Kidney capillary endothelial cell (primary cell): Measurements from ENCODE around the gene POT1.
"Not testable (repeated sequence)": the region's sequence is repeated elsewhere in the genome, so short reads cannot be mapped to it uniquely, and the experiment has no call there.

Source experiments
- DNase-seq: peaks from one replicate; pipeline ENCODE4 v3.0.0-alpha.2; 2018; ENCODE audit warnings: low spot score

The POT1 gene, protein sequence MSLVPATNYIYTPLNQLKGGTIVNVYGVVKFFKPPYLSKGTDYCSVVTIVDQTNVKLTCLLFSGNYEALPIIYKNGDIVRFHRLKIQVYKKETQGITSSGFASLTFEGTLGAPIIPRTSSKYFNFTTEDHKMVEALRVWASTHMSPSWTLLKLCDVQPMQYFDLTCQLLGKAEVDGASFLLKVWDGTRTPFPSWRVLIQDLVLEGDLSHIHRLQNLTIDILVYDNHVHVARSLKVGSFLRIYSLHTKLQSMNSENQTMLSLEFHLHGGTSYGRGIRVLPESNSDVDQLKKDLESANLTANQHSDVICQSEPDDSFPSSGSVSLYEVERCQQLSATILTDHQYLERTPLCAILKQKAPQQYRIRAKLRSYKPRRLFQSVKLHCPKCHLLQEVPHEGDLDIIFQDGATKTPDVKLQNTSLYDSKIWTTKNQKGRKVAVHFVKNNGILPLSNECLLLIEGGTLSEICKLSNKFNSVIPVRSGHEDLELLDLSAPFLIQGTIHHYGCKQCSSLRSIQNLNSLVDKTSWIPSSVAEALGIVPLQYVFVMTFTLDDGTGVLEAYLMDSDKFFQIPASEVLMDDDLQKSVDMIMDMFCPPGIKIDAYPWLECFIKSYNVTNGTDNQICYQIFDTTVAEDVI

DNA sequence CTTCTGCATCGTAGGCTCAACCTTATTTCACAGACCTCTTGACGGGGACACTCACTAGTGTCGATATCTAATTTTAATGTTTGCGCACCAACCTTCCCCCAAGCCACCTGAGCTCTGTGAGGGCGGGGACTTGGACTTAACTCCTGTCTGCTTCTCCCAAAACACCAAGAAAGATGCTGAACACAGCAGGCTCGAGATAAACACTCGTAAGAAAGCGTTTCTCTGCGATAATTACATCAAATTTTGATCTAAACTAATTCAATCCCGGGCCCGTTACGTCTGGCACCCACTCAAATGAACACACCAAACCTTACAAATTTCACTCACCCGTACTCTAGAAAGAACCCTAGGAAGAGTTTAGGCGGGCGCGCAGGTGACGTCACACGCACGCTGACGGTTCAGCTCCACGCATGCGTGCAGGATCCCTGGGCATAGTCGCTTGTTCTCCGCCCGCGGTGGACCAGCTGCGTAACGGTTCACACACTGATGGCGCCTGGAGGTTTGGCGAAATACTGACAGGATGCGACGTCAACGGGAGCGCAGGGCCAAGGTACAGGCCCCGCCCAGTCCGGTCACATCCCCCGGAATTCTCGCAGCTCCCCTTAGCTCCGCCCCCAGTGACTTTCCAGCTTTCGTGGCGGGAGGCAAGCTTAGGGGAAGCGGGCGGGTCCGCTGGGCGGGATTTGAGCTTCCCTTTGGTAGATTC lies at the start of gene POT1:
TSS of gene POT1 (minus strand) at position 359 of the 706 bp plus-strand sequence. CDS start 32,652 bp downstream, outside the sequence.
- DNase-seq, result peak; percentile 98

DNA sequence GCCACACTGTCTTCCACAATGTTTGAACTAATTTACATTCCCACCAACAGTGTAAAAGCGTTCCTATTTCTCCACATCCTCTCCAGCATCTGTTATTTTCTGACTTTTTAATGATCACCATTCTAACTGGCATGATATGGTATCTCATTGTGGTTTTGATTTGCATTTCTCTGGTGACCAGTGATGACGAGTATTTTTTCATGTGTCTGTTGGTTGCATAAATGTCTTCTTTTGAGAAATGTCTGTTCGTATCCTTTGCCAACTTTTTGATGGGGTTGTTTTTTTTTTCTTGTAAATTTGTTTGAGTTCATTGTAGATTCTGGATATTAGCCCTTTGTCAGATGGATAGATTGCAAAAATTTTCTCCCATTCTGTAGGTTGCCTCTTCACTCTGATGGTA lies 45.5 kb upstream of the POT1 start:
- not testable (repeated sequence) for DNase-seq

DNA sequence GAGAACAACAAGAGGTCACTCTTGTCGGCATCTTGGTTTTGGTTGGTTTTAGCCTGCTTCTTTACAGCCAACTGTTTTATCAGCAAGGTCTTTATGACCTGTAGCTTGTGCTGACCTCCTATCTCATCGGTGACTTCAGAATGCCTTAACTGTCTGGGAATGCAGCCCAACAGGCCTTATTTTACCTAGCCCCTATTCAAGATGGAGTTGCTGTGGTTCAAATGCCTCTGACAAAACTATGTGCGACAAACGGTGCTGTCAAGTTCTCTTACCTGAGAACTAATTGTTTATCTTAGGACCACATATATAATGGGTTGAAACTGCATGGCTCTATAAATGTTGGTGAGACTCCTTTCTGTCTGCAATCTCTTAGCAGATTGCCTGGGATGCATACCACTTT lies 35.9 kb upstream of the POT1 start:
- DNase-seq, result no peak

DNA sequence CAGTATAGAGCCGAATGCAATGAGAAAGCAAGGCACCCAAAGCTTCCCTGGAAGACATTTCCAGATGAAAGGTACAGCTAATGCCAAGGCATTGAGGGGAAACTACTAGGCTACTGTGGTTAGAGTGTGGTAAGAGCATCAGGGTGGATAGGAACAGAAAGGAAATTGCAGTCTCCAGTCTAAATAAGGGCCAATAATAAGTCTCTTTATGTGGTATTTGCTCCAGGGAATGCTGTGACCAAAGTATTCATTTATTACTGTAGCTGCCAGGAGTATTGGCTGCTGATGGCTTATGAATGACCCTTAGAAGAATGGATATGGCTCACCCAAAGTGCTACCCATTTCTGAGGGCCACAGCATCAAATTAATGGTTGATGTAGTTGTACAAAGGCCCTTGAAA lies 30.1 kb upstream of the POT1 start:
- no peak for DNase-seq

DNA sequence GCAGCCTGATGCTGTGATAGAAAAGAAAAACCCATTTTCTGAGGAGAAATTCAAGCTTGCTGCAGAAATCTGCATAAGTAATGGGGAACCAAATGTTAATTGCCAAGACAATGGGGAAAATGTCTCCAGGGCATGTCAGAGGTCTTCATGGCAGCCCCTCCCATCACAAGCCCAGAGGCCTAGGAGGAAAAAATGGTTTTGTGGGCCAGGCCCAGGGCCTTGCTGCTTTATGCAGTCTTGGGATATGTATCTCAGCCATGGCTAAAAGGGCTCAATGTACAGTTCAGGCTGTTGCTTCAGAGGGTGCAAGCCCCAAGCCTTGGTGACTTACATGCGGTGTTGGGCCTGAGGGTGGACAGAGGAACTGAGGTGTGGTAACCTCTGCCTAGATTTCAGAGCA lies 28.3 kb upstream of the POT1 start:
- DNase-seq, result not testable (repeated sequence)

DNA sequence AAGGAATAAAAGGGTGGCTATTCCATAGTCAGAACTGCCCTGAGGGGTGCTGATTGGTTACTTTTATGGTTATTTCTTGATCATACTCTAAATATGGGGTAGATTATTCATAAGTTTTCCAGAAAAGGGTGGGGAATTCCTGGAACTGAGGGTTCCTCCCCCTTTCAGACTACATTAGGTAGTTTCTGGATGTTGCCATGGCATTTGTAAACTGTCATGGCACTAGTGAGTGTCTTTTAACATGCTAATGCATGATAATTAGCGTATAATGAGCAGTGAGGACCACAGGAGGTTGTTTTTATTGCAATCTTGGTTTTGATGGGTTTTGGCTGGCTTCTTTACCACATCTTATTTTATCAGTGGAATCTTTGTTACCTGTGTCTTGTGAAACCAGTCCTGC lies 26.5 kb upstream of the POT1 start:
- no peak for DNase-seq

DNA sequence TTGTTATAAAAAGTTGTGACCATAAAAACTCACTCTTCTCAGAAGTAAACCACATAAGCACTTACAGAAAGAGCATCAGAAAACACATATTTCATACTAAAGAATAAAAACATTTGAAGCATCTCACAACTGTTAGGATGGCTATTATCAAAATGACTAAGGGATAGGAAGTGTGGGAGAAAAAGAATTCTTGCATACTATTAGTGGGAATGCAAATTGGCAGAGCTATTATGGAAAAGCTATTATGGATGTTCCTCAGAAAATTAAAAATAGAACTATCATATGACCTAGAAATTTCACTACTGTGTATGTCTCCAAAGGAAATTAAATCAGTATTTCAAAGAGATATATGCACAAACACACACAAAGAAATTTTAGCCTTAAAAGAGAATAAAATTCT lies 25.2 kb upstream of the POT1 start:
- DNase-seq, result no peak

DNA sequence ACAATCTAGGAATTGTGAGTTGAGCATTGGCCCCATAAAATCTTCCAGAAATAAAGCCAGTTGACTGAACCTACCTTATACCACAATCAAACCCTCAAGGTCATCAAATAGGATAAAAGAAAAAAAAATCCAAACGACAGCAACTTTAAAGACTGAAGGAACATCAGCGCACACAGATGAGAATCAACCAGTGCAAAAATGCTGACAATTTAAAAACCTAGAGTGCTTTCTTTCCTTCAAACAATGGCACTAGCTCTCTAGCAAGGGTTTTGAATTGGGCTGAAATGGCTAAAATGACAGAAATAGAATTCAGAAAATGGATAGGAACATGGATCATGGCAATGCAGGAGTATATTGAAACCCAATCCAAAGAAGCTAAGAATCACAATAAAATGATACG lies 16.1 kb upstream of the POT1 start:
- no peak for DNase-seq

DNA sequence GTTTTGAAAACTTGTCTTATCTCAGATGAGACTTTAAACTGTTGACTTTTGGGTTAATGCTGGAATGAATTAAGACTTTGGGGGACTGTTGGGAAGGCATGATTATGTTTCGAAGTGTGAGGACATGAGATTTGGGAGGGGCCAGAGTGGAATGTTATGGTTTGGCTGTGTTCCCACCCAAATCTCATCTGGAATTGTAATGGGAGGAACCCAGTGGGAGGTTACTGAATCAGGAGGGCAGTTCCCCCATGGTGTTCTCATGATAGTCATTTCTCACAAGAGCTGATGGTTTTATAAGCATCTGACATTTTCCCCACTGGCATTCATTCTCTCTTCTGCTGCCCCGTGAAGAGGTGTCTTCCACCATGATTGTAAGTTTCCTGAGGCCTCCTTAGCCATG lies 13.8 kb upstream of the POT1 start:
- no peak for DNase-seq

DNA sequence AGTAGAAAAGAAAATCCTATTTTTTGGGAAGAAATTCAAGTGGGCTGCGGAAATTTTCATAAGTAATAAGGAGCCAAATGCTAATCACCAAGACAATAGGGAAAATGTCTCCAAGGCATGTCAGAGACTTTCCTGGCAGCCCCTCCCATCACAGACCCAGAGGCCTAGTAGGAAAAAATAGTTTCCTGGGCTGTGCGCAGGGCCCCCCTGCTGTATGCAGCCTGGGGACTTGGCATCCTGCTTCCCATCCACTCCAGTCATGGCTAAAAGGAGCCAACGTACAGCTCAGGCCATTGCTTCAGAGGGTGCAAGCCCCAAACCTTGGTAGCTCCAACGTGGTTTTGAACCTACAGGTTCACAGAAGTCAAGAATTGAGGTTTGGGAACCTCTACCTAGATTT lies 12.8 kb upstream of the POT1 start:
- no peak for DNase-seq

DNA sequence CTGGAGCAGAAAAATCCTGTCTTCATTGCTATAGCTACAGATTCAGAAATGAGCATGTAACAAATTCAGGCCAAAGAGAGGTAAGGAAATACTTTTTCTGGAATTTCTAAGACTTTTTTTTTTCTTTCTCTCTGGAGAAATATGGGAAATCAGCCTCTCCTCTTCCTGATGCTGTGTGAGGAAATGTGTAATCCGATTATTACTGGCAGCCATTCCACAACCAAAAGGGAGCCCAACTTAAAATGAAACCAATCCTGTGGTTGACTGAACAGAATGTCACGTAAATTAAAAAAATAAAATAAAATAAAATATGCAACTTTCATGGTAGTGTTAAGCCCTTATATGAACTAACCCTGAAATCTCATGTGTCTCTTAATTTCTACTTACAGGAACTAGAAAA lies 10.7 kb upstream of the POT1 start:
- DNase-seq, result no peak

DNA sequence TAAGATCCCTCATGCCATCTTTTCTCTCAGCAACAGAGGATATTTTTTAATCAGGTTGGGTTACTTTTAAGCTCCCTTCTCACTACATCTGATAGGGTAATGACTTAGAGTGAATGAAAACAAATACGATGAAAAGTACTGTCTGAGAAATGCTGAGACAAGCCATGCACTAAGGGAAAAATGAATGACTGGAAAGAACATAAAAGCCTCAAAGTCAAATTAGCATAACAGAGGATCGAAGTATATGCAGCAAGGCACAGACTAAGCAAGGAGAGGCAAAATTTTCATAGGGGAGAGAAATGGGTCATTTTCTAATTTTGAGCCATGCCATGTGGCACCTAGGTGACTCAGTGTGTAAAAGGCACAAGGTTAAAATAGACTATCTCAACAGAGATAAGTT lies 8.5 kb upstream of the POT1 start:
- DNase-seq, result no peak

DNA sequence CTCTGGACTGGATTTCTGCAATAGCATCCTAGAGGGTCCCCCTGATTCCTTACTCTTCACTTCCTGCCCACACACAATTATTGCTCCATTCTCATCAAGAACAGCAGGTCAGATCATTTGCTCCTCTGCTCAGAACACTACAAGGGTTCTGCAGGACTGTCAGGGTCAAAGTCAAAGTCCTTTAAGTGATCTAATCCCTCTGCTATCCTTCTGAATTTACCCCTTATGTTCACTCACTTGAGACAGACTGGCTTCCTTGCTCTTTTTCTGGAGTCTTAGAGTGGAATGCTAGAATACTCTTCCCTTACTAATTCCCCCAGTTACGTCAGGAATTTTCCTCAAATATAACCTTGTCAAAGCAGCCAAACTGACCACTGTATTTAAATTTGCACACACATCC lies 7.5 kb upstream of the POT1 start:
- DNase-seq, result no peak

DNA sequence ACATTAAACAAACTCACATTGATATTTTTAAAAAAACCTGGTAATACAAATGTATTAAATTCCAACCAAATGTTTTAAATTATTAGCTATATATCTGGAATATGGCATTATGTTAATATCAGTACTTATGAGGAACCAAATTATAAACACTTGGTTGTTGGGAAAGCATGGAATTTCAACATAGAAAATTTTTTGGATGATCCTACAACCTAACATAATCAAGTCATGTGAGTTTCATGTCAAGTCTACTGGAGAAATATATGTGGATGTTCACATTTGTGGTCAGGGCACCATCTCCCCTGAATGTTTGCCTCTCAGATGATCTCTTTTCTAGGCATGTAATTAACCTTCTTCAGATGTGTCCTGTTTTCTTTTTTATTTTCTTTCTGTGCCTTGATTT lies 5.2 kb upstream of the POT1 start:
- no peak for DNase-seq

DNA sequence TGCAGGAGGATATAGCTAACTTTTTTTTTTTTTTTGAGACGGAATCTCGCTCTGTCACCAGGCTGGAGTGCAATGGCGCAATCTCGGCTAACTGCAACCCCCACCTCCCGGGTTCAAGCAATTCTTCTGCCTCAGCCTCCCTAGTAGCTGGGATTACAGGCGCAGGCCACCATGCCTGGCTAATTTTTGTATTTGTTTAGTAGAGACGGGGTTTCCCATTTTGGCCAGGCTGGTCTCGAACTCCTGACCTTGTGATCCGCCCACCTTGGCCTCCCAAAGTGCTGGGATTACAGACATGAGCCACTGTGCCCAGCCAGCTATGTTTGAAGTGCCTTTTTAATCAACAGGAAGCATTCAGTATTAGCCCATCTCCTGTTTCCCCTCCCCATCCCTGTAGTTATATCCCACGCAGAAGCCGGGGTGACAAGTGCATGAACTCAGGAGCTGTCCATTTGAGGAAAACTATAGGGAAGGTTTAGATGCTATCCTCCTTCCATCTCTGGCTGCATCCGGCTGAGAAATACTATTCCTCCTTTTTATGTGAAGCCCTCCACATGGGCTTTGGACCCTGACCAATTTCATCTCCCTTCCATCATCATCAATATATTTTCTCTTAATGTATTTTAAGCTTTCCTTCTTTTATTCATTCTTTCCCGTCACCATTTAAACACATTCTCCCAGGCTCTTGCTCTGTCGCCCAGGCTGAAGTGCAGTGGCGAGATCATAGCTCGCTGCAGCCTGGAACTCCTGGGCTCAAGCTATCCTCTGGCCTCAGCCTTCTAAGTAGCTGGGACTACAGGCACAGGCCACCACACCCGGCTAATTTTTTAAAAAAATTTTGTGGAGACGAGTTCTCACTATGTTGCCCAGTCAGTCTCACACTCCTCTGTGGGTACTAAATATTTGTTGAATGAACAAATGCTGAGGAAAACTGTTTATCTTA lies 1.3 kb upstream of the POT1 start:
- DNase-seq, result no peak

DNA sequence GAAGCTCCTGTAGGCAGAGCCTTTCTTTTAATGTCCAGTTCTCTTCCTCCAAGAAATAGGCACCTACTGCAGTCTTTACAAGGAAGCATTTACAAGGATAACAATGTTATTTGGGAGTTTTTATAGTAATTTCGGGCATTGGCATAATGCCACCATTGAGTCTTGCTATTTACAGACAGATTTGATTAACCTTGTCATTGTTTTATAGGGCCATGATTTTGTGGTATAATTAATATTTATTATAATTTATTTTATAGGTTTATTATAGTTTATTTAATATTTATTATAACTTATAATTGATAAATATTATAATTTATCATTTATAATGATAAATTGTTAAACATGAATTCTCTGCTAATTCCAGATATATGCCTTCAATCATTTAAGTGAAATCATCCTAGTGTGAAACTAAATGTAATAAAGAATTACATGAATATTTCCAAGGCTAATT lies 573 bp upstream of the POT1 start:
- DNase-seq, result no peak

DNA sequence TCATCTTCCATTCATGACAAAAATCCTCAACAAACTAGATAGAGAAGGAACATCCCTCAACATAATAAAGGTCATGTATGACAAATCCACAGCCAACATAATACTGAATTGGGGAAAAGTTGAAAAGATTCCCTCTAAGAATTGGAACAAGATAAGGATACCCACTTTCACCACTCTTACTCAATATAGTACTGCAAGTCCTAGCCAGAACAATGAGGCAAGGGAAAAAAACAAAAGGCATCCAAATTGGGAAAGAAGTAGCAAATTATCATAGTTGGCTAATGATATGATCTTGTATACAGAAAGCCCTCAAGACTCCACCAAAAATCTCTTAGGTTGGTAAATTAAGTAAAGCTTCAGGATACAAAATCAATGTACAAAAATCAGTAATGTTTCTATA lies 4.7 kb downstream of the POT1 start:
- no peak for DNase-seq

DNA sequence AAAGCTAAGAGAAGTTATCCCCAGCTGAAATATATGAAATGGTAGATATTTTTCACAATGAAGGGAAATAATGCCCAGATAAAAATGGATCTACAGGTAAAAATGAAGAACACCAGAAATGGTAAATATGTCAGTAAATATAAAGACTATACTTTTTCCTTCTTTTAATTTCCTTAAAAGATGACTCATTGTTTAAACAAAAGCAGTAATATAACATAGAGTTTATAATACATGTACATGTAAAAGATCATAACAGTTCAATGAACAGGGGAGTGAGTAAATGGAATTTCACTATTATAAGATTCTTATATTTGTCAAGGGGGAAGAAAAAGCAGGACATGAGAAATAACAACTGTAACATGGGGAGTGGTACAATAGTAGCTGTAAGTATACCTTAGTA lies 7.4 kb downstream of the POT1 start:
- no peak for DNase-seq

DNA sequence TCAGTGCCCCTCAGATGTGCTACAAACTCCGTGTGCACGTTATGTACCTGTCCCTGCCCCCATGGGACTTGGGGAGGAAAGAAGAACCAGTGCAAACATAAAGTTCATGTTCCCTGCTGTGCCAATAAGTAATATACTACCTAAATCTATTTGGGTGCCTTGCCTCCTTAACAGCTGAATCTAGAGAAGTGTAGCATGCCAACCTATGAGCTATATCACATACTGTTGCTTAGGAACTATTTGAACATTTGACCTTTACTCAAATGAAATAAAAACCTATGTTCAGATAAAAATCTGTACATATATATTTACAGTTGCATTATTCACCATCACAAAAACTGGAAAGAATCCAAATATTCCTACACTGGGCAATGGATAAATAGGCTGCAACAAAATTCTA lies 9.8 kb downstream of the POT1 start:
- DNase-seq, result no peak

DNA sequence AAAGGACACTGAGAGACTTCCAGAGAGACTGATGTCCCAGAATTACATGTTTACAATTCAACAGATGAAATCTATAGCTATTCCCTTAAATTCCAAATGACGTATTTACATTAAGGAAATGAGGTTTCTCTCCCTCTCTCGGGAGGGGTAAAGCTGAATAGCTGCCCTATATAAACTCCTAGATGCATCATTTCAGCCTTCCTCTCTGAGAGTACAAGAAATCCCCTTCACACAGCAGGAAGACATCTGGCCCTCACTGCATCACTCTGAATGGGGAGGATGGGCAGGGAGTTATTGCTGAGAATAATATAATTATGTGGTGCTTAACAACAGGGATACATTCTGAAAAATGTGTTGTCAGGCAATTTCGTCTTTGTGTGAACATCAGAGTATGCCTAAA lies 11.0 kb downstream of the POT1 start:
- DNase-seq, result no peak

DNA sequence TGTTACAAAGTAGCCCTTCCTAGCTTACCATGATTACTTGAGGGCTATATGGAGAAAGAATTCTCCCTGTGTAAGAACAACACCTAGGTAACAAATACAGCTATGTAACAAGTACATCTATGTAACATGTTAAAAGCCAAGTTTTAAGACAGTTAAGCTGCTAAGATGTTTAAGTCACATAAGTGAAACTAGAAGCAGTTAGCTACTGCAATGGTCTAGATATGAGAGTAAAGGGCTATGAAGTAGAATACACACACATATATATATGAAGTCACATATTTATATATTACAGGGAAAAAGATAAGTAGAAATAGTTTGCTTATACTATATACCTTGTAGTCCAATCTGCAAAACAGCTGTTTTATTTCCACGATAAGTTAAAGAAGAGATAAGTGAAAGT lies 14.4 kb downstream of the POT1 start:
- no peak for DNase-seq

DNA sequence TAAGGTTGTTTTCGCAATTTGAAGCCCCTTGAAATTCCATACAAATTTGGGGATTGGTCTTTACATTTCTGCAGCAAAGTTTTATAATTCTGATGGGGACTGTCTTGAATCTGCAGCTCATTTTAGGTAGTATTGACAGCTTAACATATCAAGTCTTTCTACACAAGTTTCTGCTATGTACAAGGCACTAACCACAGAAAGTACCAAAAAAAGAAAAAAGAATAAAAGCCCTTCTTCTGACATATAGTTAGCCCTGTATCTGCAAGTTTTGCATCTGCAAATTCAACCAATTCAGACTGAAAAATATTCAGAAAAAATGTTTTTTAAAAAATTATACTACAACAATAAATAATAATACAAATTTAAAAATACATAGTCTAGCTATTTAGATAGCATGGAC lies 15.3 kb downstream of the POT1 start:
- DNase-seq, result no peak
